Astrocyte (in vitro differentiated cells and primary cell): ENCODE measurements around the gene SH2B3.

Source experiments
- EZH2 ChIP-seq: IDR thresholded peaks from 2 replicates; pipeline ENCODE4 v1.6.1; 2012; ENCODE audit warnings: mild to moderate bottlenecking, low read length, inconsistent platforms; ENCODE audit not compliant: insufficient read depth
- TF ChIP-seq, protein P1 (sequence below): IDR thresholded peaks from 2 replicates; pipeline ENCODE4 v1.5.1; 2011; ENCODE audit warnings: low read depth, mild to moderate bottlenecking, inconsistent platforms, low read length, moderate library complexity; ENCODE audit not compliant: insufficient read depth

DNA sequence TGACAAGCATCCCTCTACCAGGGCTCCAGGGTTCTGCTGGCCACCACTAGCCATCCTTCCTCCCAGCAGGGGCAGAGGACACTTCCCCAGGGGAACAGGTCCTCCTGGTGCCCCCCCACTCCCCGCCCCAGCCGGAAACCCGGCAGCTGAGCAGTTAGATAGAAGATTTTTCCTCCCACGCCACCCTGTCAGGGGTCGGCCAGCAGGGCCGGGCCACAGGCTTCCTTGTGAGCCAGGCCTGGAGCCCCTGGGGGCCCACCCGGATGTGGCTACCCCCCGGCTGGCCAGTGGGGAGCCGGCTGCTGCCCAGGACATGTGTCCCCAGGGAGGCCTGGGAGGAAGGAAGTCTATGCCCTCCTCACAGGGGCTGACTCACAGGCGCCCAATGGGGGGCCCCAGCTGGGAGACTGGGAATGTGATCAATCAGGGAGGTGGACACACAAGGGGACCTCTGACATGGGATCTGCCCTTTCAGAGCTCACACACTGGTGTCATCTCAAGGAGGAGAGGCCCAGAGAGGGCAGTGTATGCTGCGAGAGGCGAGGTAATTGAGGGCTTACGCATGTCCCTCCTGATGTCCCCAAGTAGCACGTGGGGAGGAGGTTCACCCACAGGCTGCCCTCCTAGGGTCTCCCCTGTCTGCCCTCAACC is 4.2 kb downstream of the SH2B3 start:
- TF ChIP-seq, protein P1, sequence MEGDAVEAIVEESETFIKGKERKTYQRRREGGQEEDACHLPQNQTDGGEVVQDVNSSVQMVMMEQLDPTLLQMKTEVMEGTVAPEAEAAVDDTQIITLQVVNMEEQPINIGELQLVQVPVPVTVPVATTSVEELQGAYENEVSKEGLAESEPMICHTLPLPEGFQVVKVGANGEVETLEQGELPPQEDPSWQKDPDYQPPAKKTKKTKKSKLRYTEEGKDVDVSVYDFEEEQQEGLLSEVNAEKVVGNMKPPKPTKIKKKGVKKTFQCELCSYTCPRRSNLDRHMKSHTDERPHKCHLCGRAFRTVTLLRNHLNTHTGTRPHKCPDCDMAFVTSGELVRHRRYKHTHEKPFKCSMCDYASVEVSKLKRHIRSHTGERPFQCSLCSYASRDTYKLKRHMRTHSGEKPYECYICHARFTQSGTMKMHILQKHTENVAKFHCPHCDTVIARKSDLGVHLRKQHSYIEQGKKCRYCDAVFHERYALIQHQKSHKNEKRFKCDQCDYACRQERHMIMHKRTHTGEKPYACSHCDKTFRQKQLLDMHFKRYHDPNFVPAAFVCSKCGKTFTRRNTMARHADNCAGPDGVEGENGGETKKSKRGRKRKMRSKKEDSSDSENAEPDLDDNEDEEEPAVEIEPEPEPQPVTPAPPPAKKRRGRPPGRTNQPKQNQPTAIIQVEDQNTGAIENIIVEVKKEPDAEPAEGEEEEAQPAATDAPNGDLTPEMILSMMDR, result no peak
- no peak for TF ChIP-seq EZH2
